Prostate gland (tissue), 2 donors: ENCODE data around the gene SLC23A3.

Experiments
- POLR2A ChIP-seq: fragments of 450-650 bp; IDR thresholded peaks from one replicate; pipeline ENCODE4 v1.6.1; 2016; ENCODE audit warnings: antibody characterized with exemption, mild to moderate bottlenecking
- TF ChIP-seq, protein P1 (sequence below), 4 experiments: fragments of 200-600 bp in 2 of 4; fragments of 450-650 bp in 2 of 4; sonication (generic) in 2 of 4; IDR thresholded peaks; 1 replicate in 3 of 4; 2 replicates in 1 of 4; pipeline ENCODE4 v1.5.1; 2016 to 2019; ENCODE audit warnings: antibody characterized with exemption in 4 of 4, mild to moderate bottlenecking in 2 of 4, moderate library complexity in 2 of 4

DNA sequence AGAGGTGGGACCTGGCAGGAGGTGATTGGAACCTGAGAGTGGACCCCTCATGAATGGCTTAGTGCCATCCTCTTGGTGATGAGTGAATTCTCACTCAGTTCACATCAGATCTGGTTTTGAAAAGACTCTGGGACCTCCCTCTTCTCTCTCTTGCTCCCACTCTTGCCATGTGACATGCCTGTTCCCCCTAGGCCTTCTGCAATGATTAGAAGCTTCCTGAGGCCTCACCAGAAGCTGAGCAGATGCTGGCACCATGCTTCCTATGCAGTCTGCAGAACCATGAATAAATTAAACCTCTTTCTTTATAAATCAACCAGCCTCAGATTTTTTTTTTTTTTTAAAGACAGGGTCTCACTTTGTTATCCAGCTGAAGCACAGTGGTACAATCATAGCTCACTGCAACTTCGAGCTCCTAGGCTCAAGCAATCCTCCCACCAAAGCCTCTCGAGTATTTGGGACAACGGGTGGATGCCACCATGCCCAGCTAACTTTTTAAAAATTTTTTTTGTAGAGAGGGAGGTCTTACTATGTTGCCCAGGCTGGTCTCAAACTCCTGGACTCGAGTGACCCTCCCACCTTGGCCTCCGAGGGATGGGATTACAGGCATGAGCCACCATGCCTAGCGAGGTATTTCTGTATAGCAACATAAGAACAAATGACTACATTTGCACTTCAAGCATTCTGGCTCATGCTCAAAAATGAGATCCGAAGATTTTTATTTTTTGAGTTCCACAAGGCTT is 34.8 kb upstream of the SLC23A3 start:
- no peak for TF ChIP-seq POLR2A
- TF ChIP-seq, protein P1, sequence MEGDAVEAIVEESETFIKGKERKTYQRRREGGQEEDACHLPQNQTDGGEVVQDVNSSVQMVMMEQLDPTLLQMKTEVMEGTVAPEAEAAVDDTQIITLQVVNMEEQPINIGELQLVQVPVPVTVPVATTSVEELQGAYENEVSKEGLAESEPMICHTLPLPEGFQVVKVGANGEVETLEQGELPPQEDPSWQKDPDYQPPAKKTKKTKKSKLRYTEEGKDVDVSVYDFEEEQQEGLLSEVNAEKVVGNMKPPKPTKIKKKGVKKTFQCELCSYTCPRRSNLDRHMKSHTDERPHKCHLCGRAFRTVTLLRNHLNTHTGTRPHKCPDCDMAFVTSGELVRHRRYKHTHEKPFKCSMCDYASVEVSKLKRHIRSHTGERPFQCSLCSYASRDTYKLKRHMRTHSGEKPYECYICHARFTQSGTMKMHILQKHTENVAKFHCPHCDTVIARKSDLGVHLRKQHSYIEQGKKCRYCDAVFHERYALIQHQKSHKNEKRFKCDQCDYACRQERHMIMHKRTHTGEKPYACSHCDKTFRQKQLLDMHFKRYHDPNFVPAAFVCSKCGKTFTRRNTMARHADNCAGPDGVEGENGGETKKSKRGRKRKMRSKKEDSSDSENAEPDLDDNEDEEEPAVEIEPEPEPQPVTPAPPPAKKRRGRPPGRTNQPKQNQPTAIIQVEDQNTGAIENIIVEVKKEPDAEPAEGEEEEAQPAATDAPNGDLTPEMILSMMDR (IDR thresholded peaks at IDR 0.05) = no peak
